K562 (cell line): ENCODE results near the gene TRABD. TPM values are rescaled to one million over a fixed set of nuclear protein-coding genes. Genes with fewer than 3 reads are reported as not detected.

Source experiments
- ATAC-seq: fragments of 200-7000 bp; cut with Tn5 transposase; 3 replicates; pipeline ENCODE4 v1.9.1; 2020; ENCODE audit warnings: moderate library complexity
- BruUV-seq: library from RNA; stranded (reverse); fragments of 400-500 nt; replicated peaks from 2 replicates; lab custom pipeline; 2021; lab: Mats Ljungman, UMichigan
- CTCF ChIA-PET: fragments of 300-600 bp; formaldehyde crosslinking; extraction: SDS; loops from one replicate; lab custom pipeline; 2021; ENCODE audit warnings: low intra/inter-chr PET ratio; lab: Yijun Ruan, JAX
- POLR2A ChIA-PET: fragments of 300-600, 350-650 bp; sonication (Branson Sonifier 250); formaldehyde crosslinking; extraction: SDS; loops from one replicate; lab custom pipeline; 2021; ENCODE audit warnings: antibody characterized with exemption, inconsistent platforms; lab: Yijun Ruan, JAX
- DNase-seq, 4 experiments: peaks; one replicate each; pipeline versions ENCODE4 v3.0.0 to v3.0.0-alpha.2; 2011 to 2018; ENCODE audit warnings: low spot score in 3 of 4, mixed read lengths in 3 of 4; ENCODE audit errors: extremely low read depth in 1 of 4
- FAIRE-seq: peaks from 2 replicates; lab custom pipeline; 2011; peaks lifted over from hg19 to GRCh38; lab: Jason Lieb, UNC
- H2AFZ ChIP-seq: 2 replicates; pipeline ENCODE4 v1.6.0; 2011; ENCODE audit warnings: low read depth, low read length, control low read depth, inconsistent platforms
- H3K27ac ChIP-seq: fragments of 200-600 bp; 3 replicates; pipeline ENCODE4 v1.8.0; 2011; ENCODE audit warnings: low read depth, mild to moderate bottlenecking, control low read depth, inconsistent platforms, low read length, moderate library complexity, mixed read lengths; ENCODE audit errors: extremely low read depth
- H3K27me3 ChIP-seq, 2 experiments: fragments of 300-600 bp in 1 of 2; 2 replicates in 1 of 2; 3 replicates in 1 of 2; pipeline versions ENCODE4 v1.6.0 to v1.8.0; 2011; ENCODE audit warnings: inconsistent platforms in 2 of 2, low read length in 2 of 2, mild to moderate bottlenecking in 1 of 2, mixed read lengths in 1 of 2, moderate library complexity in 1 of 2; ENCODE audit not compliant: control insufficient read depth in 2 of 2, insufficient read depth in 2 of 2
- H3K36me3 ChIP-seq: fragments of 300-600 bp; 3 replicates; pipeline ENCODE4 v1.8.0; 2011; ENCODE audit warnings: mild to moderate bottlenecking, low read length, inconsistent platforms; ENCODE audit not compliant: control insufficient read depth, insufficient read depth
- H3K4me1 ChIP-seq, 2 experiments: fragments of 200-600 bp in 1 of 2; replicated peaks in 1 of 2; 2 replicates in 1 of 2; 3 replicates in 1 of 2; pipeline versions ENCODE4 v1.5.1 to v1.8.0; 2011; ENCODE audit warnings: inconsistent platforms in 2 of 2, low read length in 2 of 2, mild to moderate bottlenecking in 1 of 2, mixed read lengths in 1 of 2, moderate library complexity in 1 of 2; ENCODE audit not compliant: control insufficient read depth in 2 of 2, insufficient read depth in 2 of 2
- H3K4me2 ChIP-seq: 2 replicates; pipeline ENCODE4 v1.6.1; 2011; ENCODE audit warnings: low read length, control low read depth, inconsistent platforms, mixed read lengths; ENCODE audit not compliant: insufficient read depth
- H3K4me3 ChIP-seq: fragments of 200-600 bp; sonication (generic), shearing (Covaris generic); 2 replicates; pipeline ENCODE4 v1.5.1; 2016; ENCODE audit warnings: control low read depth, inconsistent platforms
- H3K79me2 ChIP-seq: fragments of 200-600 bp; 3 replicates; pipeline ENCODE4 v1.8.0; 2011; ENCODE audit warnings: low read length, inconsistent platforms; ENCODE audit not compliant: control insufficient read depth, insufficient read depth
- H3K9ac ChIP-seq, 2 experiments: 2 replicates each; pipeline versions ENCODE4 v1.6.0 to v1.6.1; 2011; ENCODE audit warnings: low read depth in 2 of 2, low read length in 2 of 2, control low read depth in 1 of 2, inconsistent platforms in 1 of 2, mild to moderate bottlenecking in 1 of 2, mixed read lengths in 1 of 2; ENCODE audit not compliant: insufficient read depth in 1 of 2
- H3K9me1 ChIP-seq: one replicate; pipeline ENCODE4 v1.6.0; 2011; ENCODE audit warnings: inconsistent platforms, mild to moderate bottlenecking, low read length, moderate library complexity; ENCODE audit not compliant: control insufficient read depth, insufficient read depth
- H3K9me3 ChIP-seq: replicated peaks from 2 replicates; pipeline ENCODE4 v1.5.1; 2011; ENCODE audit warnings: low read depth, low read length, inconsistent platforms; ENCODE audit not compliant: control insufficient read depth, insufficient read depth
- H4K20me1 ChIP-seq: replicated peaks from 2 replicates; pipeline ENCODE4 v1.6.1; 2011; ENCODE audit warnings: low read length, inconsistent platforms, mixed read lengths; ENCODE audit not compliant: control insufficient read depth, insufficient read depth
- HNRNPK ChIP-seq: fragments of 200-400 bp; formaldehyde crosslinking; IDR thresholded peaks from one replicate; pipeline ENCODE4 v1.6.1; 2018; ENCODE audit warnings: mild to moderate bottlenecking, low read depth, low read length; ENCODE audit not compliant: poor library complexity, severe bottlenecking
- NFIC ChIP-seq: fragments of 450-650 bp; IDR thresholded peaks from 2 replicates; pipeline ENCODE4 v1.6.1; 2017; ENCODE audit warnings: mild to moderate bottlenecking, inconsistent platforms
- POLR2G ChIP-seq: fragments of 200-400 bp; formaldehyde crosslinking; IDR thresholded peaks from 2 replicates; pipeline ENCODE4 v1.6.1; 2017; ENCODE audit warnings: low read depth, mild to moderate bottlenecking, antibody characterized with exemption, low read length, moderate library complexity
- WGBS: fragments of 100-300 bp; shearing (Covaris generic); methylation state at CpG from one replicate; pipeline ENCODE4 v1.1.6; 2016; ENCODE audit warnings: low coverage, mixed read lengths; ENCODE audit not compliant: insufficient coverage; ENCODE audit errors: missing lambda C conversion rate; 5-methylcytosine and 5-hydroxymethylcytosine counted together
- in situ Hi-C: fragments of 300-500 bp; cut with MboI; formaldehyde crosslinking; loops from 4 replicates; pipeline ENCODE4 v1.15.0; 2018; ENCODE audit warnings: inconsistent platforms, mixed read lengths
- intact Hi-C: fragments of 100-400 bp; cut with micrococcal nuclease; formaldehyde crosslinking; loops from 2 replicates; pipeline ENCODE4 v1.14.2; 2022
- polyA plus RNA-seq, 8 experiments: library from polyadenylated mRNA; depleted of rRNA in 4 of 8; stranded (reverse) in 5 of 8; unstranded in 3 of 8; fragments of >200 nt; fragmentation: Nextera tagmentation in 2 of 8; fragmentation: Illumina TruSeq in 1 of 8; extraction: Ambion mirVana in 2 of 8; extraction: Trizol in 1 of 8; gene quantifications; 2 replicates each; pipeline versions ENCODE4 v1.2.1 to v1.2.3, GENCODE V29; 2011 to 2014; ENCODE audit warnings: inconsistent platforms in 1 of 8, missing spikeins in 1 of 8
- total RNA-seq, 7 experiments: library from RNA; depleted of rRNA in 6 of 7; stranded (reverse); fragments of >200 nt in 6 of 7; fragmentation: Illumina TruSeq in 2 of 7; extraction: Trizol in 2 of 7; gene quantifications; 2 replicates each; pipeline versions ENCODE4 v1.2.1 to v1.2.3, GENCODE V29; 2011 to 2021; ENCODE audit warnings: low replicate concordance in 1 of 7

The TRABD gene
- total and polyA plus RNA-seq, 9 of the 15 experiments (the other 6 are each of a cell fraction or from before 2014, with no cell fraction given) = 0.08 to 62.9 (median 14.0) TPM

- no peak overlapping the region for H3K27ac ChIP-seq
- H2AFZ ChIP-seq = no peak overlapping the region
- H3K36me3 ChIP-seq = peaks cover 84% of the 10 kb centered on the region
- H3K79me2 ChIP-seq = peaks cover 13% of the 10 kb centered on the region; the same call in 2 of the 3 replicates
- no TSS peak for BruUV-seq
- in situ Hi-C loops = no loop called here
- intact Hi-C loops = no loop called here
- TF ChIP-seq NFIC (peak; percentile 74), HNRNPK (no peak), POLR2G (peak; percentile 58)
- TF ChIP-seq, all 486 proteins: peak for 2
- Histone ChIP-seq H3K27me3 (no peaks in the 10 kb centered on the region), H3K4me2 (no peak overlapping the region), H3K9me3 (0 out of 2 replicates have a peak, but pooled peaks cover 3% of the 10 kb centered on the region), H3K9me1 (no peaks in the 10 kb centered on the region), H3K9ac (no peak overlapping the region), H3K4me3 (no peak overlapping the region), H4K20me1 (0 out of 2 replicates have a peak, but pooled peaks cover under 1% of the 10 kb centered on the region), H3K4me1 (peaks cover 0 to 32% of the 10 kb centered on the region in 2 experiments; a peak in 3 of 5 replicates)
- ATAC-seq (no peak), DNase-seq (no peak), FAIRE-seq (no peak)
- POLR2A ChIA-PET = interaction anchor here (0.6 to 1.0 kb wide), 3 partner anchors 13 to 285 kb away, joined by 3 read pairs; no protein-coding TSS in a partner anchor
- WGBS = 95% methylated on average over 6 of the region's 17 CpGs
- CTCF ChIA-PET = no interaction called here
These were observed 29.8 kb downstream of the TRABD start for GRCh38 chr22:50215297-50216054.
